ENCODE data around the gene TNNC1. TPM values are rescaled to one million over a fixed set of nuclear protein-coding genes. Genes with fewer than 3 reads are reported as not detected.

Gene TNNC1
- total and polyA plus RNA-seq, 9 of the 15 experiments (the other 6 are each of a cell fraction or from before 2014, with no cell fraction given) = 0.08 to 0.85 (median 0.42) TPM; not detected in 4

- TF ChIP-seq ZNF165 (CRISPR knock-in tag; IDR thresholded peaks at IDR 0.05; ENCODE audit: borderline replicate concordance) (no peak), MYBL2 (IDR thresholded peaks at IDR 0.05; ENCODE audit: low read depth) (no peak), MYBL2 (CRISPR knock-in tag; IDR thresholded peaks at IDR 0.05; ENCODE audit: borderline replicate concordance) (no peak)
Observed at GRCh38 chr3:52440249-52440551, 13.6 kb downstream of the TNNC1 start (continued).

GRCh38 chr3:52439426-52440248 is 14.2 kb downstream of the TNNC1 start:
- POLR2A ChIA-PET = interaction anchor here (1.0 kb wide), 1 partner anchor 28 kb away, joined by 4 read pairs; no protein-coding TSS in a partner anchor

More at GRCh38 chr3:52439426-52440248, 14.2 kb downstream of the TNNC1 start:
- no peaks in the 10 kb centered on the region for H3K9me1 ChIP-seq (ENCODE audit: control insufficient read depth, insufficient read depth, low read length)
- ATAC-seq = no peak
- H3K36me3 ChIP-seq (ENCODE audit: control insufficient read depth, insufficient read depth, low read length) = no peaks in the 10 kb centered on the region
- no peaks in the 10 kb centered on the region for H4K20me1 ChIP-seq (replicated peaks; ENCODE audit: control insufficient read depth, insufficient read depth, low read length)
- CTCF ChIA-PET (ENCODE audit: low intra/inter-chr PET ratio) = no interaction called here
- no peak overlapping the region for H2AFZ ChIP-seq (ENCODE audit: low read depth, low read length)
- DNase-seq (ENCODE audit: extremely low read depth in 1 of 4, low spot score in 3 of 4) = no peak
- H3K9ac ChIP-seq (ENCODE audit: insufficient read depth in 1 of 2, low read depth in 2 of 2, low read length in 2 of 2) = peak overlapping the region in 1 of 2 experiments; percentile 17; a peak in 1 of 4 replicates
- H3K27ac ChIP-seq (ENCODE audit: extremely low read depth, low read depth, low read length) = no peak overlapping the region
- no peak overlapping the region for H3K4me2 ChIP-seq (ENCODE audit: insufficient read depth, low read length)
- FAIRE-seq = no peak
- peaks cover 0 to 4% of the 10 kb centered on the region in 2 experiments; a peak in 1 of 5 replicates for H3K27me3 ChIP-seq (ENCODE audit: control insufficient read depth in 2 of 2, insufficient read depth in 2 of 2, low read length in 2 of 2)
- H3K79me2 ChIP-seq (ENCODE audit: control insufficient read depth, insufficient read depth, low read length) = no peaks in the 10 kb centered on the region
- TF ChIP-seq SLC30A9 (CRISPR knock-in tag; IDR thresholded peaks at IDR 0.05) = no peak
- intact Hi-C loops (cut with micrococcal nuclease) (no loop called here), in situ Hi-C loops (cut with MboI) (loop anchor here (10.0 kb wide), 1 partner anchor 145 kb away; no protein-coding TSS in a partner anchor)
- H3K4me3 ChIP-seq = no peak overlapping the region
- no peaks in the 10 kb centered on the region for H3K9me3 ChIP-seq (replicated peaks; ENCODE audit: control insufficient read depth, insufficient read depth, low read depth, low read length)
- no TSS peak for BruUV-seq (replicated peaks)
- 25% methylated on average over 8 of the region's 16 CpGs for WGBS (ENCODE audit: insufficient coverage, low coverage, missing lambda C conversion rate)
- peaks cover 0 to 30% of the 10 kb centered on the region in 2 experiments; a peak in 2 of 5 replicates for H3K4me1 ChIP-seq (replicated peaks in 1 of 2; ENCODE audit: control insufficient read depth in 2 of 2, insufficient read depth in 2 of 2, low read length in 2 of 2)

Data from K562 (cell line).